Suppressor macrophage treated with lipopolysaccharide for 1 hour (primary cell): ENCODE measurements around the gene NUDT8.
"Not testable (repeated sequence)": the region's sequence is repeated elsewhere in the genome, so short reads cannot be mapped to it uniquely, and the experiment has no call there.

Experiments
- DNase-seq, 3 donors: peaks; one replicate each; pipeline ENCODE4 v3.0.0-alpha.2; 2020 to 2022

The NUDT8 gene

DNA sequence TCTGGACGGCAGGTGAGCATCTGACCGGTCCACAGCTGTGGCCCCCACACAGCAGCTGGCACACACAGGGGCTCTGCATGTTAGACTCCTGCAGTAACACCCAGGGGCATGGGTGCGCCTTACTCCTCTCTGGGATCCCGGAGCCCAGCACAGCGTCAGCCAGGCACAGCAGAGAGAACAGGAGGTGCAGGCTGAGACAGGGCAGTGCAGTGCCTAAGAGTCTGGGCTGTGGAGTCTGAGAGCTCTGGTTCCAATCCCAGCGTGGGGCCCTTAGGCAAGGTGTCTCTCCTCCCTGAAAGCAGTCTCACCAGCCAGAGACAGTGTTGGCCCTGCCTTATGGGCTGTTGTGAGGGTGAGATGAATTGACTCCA is 2.3 kb downstream of the NUDT8 start:
- no peak for DNase-seq

DNA sequence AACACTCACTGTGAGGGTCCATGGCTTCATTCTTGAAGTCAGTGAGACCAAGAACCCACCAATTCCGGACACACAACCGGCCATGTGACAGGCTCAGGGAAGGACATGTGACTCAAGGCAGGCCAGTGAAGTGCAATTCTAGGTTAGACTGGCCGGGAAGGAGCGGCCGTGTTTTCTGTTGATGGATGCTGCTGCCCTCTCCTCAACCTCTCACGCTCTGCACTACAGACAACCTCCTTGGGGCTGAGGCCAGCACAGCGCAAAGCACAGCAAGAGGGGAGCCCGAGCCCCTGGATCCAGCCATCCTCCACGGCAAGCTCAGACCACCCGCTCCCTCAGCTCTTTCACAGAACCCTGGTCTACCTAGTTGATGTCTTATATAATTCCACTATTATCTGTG is 2.8 kb downstream of the NUDT8 start:
- DNase-seq, result no peak

DNA sequence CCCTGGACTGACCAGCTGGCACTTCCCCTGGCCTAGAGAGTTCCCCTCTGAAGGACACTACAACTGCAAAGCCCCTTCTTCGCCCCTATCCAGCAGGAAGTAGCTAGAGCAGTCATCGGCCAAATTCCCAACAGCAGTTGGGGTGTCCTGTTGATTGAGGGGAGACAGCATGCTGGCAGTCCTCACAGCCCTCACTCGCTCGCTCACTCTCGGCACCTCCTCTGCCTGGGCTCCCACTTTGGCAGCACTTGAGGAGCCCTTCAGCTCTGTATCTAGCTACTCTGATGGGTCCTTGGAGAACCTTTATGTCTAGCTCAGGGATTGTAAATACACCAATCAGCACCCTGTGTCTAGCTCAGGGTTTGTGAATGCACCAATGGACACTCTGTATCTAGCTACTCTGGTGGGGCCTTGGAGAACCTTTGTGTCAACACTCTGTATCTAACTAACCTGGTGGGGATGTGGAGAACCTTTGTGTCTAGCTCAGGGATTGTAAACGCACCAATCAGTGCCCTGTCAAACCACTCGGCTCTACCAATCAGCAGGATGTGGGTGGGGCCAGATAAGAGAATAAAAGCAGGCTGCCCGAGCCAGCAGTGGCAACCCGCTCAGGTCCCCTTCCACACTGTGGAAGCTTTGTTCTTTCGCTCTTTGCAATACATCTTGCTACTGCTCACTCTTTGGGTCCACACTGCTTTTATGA is 3.5 kb downstream of the NUDT8 start:
- DNase-seq, result not testable (repeated sequence)

DNA sequence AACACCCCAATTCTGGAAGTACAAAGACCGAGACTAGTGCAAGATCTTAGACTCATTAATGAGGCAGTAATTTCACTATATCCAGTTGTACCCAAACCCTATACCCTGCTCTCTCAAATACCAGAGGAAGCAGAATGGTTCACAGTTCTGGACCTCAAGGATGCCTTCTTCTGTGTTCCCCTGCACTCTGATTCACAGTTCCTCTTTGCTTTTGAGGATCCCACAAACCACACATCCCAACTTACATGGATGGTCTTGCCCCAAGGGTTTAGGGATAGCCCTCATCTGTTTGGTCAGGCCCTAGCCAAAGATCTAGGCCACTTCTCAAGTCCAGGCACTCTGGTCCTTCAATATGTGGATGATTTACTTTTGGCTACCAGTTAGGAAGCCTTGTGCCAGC is 5.9 kb downstream of the NUDT8 start:
- DNase-seq, result not testable (repeated sequence)

DNA sequence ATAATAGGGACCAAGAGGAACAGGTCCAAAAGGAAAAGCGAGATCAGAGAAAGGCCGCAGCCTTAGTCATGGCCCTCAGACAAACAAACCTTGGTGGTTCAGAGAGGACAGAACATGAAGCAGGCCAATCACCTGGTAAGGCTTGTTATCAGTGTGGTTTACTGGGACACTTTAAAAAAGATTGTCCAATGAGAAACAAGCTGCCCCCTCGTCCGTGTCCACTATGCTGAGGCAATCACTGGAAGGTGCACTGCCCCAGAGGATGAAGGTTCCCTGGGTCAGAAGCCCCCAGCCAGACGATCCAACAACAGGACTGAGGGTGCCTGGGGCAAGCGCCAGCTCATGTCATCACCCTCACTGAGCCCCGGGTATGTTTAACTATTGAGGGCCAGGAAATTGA is 6.8 kb downstream of the NUDT8 start:
- not testable (repeated sequence) for DNase-seq

DNA sequence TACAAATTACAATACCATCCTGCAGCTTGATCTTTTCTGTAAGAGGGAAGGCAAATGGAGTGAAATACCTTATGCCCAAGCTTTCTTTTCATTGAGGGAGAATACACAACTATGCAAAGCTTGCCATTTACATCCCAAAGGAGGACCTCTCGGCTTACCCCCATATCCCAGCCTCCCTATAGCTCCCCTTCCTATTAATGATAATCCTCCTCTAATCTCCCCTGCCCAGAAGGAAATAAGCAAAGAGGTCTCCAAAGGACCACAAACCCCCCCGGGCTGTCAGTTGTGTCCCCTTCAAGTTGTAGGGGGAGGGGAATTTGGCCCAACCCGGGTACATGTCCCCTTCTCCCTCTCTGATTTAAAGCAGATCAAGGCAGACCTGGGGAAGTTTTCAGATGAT is 7.8 kb downstream of the NUDT8 start:
- DNase-seq, result not testable (repeated sequence)

DNA sequence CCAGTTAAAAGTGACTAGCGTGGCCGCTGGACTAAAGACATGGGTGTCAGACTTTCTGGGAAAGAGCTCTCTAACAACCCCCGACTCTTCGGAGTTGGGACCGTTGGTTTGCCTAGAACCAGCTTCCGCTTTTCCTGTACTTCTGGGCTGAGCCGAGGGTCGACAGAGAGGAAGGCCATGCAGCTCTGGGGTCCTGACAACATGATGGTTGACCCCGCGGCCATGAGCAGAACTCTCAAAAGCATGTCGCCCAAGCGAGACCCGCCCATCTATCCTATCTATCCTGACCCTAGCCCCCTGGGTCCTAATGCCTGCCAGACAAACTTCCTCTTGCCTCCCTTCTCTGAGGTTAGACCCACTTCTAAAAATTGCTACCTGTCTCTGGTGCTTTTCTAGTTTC is 9.1 kb downstream of the NUDT8 start:
- not testable (repeated sequence) for DNase-seq

DNA sequence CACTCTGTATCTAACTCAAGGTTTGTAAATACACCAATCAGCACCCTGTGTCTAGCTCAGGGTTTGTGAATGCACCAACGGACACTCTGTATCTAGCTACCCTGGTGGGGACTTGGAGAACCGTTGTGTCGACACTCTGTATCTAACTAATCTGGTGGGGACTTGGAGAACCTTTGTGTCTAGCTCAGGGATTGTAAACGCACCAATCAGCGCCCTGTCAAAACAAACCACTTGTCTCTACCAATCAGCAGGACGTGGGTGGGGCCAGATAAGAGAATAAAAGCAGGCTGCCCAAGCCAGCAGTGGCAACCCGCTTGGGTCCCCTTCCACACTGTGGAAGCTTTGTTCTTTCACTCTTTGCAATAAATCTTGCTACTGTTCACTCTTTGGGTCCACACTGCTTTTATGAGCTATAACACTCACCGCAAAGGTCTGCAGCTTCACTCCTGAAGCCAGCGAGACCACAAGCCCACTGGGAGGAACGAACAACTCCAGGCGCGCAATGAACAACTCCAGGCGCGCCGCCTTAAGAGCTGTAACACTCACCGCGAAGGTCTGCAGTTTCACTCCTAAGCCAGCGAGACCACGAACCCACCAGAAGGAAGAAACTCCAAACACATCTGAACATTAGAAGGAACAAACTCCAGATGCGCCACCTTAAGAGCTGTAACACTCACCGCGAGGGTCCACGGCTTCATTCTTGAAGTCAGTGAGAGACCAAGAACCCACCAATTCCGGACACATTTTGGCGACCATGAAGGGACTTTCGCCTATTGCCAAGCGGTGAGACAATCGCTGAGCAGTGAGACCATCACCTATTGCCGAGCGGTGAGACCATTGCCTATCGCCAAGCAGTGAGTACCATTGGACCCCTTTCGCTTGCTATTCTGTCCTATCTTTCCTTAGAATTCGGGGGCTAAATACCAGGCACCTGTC is 9.8 kb downstream of the NUDT8 start:
- not testable (repeated sequence) for DNase-seq

DNA sequence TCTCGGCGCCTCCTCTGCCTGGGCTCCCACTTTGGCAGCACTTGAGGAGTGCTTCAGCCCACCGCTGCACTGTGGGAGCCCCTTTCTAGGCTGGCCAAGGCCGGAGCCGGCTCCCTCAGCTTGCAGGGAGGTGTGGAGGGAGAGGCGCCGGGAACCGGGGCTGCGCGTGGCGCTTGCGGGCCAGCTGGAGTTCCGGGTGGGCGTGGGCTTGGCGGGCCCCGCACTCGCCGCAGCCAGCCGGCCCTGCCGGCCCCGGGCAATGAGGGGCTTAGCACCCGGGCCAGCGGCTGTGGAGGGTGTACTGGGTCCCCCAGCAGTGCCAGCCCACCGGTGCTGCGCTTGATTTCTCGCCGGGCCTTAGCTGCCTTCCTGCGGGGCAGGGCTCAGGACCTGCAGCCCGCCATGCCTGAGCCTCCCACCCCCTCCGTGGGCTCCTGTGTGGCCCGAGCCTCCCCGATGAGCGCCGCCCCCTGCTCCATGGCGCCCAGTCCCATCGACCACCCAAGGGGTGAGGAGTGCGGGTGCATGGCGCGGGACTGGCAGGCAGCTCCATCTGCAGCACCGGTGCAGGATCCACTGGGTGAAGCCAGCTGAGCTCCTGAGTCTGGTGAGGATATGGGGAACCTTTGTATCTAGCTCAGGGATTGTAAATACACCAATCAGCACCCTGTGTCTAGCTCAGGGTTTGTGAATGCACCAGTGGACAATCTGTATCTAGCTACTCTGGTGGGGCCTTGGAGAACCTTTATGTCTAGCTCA is 10.7 kb downstream of the NUDT8 start:
- DNase-seq, result not testable (repeated sequence)

DNA sequence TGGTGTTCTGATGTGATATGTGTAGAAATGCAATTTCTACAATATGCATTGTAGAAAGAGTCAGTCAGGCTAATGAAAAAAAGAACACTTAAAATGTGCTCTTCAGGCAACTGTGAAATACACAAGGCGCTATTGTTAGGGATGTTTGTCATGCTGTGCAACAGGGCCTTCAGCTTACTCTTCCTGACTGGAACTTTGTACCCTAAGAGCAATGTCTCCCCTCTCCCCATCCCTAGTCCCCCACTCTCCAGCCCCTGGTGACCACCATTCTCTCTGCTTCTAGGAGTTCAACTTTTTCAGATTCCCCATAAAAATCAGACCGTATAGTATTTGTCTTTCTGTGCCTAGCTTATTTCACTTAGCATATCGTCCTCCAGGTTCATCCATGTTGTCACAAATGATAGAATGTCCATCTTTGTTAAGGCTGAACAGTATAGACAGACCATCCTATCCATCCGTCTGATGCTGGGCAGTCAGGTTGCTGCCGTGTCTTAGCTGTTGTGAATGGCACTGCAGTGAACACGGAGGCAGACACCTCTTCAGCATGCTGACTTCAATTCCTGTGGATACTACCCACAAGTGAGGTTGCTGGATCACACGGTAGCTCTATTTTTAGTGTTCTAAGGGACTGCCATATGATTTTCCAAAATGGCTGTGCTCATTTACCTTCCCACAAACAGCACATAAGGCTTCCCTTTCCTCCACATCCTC is 12.3 kb downstream of the NUDT8 start:
- DNase-seq, result no peak

DNA sequence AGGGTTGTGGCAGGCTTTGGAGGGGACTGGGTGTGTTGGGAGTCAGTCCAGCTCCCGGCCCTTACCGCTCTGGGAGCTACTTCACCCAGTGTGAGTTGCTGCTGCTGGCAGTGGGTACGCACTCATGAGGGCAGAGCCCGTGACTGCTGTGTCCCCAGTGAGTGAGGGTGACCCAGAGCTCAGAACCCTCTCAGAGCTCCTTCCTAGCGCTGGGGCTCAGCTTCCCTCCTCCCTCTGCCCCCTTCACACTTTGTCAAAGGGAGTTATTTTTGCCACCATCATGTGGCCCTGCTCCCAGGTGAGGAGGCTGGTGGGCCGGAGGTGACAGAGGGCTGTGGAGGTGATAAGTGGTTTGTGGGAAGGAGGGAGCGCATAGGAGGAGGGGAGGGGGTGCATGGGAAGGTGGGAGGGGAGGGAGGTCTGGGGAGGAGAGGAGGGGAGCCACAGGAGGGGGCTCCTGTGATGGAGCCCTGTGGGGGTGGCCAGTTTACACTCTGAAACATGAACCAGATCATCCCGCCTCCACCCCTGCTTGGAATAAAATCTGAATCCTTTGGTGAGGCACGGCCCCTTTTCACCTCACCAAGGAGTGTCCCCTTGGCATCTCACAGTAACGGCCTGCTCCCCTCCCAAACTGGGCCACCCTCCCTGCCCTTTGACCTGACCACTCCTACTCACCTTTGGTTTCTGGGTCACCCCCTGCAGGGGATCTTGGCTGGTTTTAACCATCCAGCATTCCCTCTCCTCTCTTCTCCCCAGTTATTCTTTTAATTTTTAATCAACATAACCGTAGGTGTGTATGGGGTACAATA is 13.1 kb downstream of the NUDT8 start:
- no peak for DNase-seq

DNA sequence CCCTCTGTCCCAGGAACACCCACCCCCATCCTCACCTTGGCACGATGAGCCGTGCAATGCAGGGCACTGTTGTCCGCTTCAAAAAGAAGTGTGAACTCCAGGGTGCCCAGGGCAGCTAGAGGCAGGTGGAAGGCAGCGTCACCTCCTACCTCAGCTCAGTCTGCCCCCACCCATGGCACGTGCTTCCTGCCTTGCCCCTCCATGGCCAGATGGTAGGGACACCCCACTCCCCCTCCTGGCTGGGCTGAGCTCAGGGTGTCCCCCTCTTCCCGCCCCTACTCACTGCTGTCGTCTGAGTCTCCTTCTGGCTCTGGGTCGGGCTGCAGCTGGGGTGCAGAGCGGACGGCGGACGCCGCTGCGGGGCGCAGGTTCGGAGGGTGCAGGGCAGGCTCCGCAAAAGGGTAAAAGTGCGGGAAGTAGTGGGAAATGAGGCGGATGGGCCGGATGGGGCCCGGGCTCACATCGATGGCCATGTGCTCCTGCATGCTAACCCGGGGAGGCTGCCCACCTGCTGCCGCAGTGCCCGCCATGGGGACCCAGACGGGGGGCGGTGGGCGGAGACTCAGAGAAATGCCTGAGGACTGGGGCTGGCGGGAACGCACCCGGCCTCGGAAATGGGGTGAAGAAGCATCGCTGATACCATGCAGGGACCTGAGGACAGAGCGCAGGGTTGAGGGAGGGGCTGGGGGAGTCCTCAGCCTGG is 13.9 kb downstream of the NUDT8 start:
- DNase-seq, result no peak

DNA sequence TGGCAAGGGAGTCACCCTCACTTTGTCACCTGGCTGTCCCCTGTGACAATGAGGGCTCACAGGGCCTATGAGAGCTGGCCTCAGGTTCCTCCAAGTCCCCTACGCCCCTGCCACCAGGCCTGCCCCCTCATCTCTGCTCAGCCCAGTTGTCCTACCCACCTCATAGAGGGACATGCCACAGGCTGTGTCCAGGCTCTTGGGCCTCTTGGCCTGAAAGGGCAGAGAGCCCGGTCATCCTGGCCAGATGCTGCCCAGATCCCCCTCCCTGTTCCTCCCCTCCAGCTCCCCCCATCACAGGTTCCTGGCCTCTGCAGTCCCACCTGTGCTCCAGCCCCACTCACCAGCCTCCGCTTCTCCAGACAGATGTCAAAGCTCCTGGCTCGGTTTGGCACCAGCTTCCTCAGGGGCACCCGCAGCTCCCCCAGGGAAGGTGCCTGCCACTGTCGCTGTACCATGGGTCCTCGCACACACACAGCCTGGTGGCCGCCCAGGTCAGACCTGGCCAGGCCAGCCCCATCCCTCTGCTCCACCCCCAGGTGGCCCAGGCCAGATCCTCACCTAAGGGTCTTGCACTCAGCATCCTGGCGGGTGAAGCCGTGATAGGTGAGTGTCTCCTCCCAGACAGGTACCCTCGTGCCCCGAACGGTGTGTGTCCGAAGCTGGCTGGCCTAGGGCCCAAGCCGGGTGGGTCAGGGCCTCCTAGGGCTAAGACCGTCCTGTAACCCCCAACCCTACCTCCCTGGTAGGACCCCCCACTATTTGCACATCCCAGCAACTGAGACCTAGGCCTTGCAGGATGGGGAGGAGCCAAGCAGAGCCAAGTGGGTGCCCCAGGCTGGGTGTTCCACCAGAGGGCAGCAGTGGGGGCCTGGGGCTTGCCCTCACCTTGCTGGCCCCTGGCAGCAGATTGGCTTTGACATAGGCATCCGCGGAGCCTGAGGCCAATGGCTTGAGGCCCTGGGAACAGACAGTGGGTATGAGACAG is 14.7 kb downstream of the NUDT8 start:
- DNase-seq, result peak; percentile 45 to 71 (median 49)

DNA sequence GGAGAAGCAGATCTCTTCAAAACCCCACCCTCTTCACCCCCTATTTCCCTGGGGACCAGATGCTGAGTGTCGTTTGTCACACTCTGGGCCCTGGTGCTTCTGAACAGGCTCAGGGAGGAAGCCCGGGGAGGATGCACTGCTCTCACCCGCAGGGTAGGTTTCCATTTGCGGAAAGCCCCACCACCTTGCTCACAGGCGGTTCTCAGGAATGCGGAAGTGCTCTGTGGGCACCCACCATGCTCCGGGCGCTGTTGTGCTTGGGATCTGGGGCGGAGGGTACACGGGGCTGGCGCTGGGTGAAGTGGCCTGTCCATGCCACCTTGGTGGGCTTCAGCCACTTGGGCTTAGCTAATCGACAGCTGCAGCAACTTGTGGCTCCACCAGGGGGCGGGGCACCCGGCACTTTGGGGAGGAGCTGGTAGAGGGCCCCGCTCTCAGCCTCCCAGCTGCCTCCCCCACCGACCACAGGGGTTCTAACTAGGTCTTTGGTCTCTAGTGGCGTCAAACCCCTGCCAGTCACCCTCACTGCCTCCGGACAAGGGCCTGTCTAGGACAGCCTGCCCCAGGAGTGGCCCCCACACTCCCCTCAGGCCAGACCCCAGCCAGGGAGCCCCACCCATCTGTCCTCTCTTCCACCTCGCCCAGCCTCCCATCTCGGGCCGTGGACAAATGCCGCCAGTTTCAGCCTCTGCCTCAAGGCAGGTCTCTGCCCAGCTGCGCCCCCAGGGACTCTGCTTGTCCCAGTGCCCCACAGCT is 15.6 kb downstream of the NUDT8 start:
- peak; percentile 80 to 84 (median 80) for DNase-seq

DNA sequence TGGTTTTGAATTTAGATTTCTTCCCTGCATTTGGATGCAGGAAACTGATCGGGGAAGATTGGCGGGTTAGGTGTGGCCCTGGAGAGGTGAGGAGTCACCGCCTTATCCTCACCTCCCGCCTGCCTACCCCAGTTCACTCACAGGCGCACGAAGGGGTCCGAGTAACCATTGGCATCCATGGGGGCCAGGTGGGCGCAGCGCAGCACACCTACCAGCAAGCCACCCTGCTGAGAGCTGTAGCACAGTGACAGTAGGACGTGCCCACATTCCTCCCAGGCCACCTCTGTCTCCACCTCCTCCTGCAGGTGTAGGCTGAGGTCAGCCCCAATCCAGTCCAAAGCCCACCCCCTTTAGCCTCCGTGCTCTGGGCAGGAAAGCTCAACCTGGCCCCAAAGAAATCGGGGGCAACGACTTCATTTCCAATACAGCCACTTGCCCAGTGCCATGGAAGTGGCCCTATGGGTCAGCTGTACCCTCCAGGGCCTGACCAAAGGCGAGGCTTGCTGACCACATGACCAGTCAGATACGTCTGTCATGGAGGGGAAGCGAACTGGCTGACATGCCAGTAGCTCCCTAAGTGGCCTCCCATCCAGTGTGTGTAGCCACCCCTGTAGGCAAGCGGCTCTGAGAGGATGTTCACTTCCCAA is 16.3 kb downstream of the NUDT8 start:
- no peak for DNase-seq

DNA sequence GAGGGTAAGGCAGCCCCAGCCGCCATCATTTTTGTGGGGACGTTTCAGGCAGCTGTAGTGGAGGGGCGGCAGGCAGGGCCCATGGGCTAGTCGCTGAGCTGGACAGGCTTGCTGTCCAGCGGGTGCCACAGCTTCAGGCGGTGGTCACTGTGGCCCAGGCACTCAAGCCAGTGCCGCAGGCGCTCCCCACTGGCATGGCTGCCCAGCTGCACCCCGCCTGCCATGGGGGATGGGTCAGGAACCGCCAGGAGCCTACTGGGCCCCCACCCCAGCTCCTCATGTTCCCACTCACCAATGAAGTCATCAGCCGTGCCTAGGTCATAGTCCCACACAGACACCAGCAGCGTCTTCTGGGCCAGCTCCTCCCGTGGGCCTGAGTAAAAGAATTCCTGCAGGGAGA is 17.0 kb downstream of the NUDT8 start:
- no peak for DNase-seq

DNA sequence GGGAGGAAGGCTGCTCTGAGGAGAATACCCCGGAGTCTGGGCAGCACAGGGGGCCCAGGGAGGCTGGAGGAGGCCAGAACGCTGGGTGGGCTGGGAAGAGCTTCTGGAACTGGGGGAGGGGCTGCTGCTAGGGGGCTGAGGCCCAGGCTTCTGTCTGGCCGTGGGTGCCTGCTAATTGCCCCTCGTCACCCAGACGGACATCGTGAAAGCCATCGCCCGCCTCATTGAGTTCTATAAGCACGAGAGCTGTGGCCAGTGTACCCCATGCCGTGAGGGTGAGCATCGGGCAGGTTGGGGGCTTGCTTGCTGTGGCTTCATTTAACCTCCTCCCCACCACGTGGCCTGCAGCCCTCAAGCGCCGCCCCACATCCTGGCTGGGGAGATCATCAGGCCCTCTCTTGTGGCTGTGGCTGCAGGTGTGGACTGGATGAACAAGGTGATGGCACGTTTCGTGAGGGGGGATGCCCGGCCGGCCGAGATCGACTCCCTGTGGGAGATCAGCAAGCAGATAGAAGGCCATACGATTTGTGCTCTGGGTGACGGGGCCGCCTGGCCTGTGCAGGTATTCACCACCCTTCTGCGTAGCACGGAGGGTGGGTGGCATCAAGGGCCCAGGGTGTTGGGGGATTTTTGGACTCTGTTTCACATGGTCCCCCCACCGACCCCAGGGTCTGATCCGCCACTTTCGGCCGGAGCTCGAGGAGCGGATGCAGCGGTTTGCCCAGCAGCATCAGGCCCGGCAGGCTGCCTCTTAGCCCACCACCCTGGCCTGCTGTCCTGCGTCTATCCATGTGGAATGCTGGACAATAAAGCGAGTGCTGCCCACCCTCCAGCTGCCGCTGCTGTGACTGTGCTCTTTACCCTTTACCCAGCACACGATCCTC is 17.8 kb downstream of the NUDT8 start:
- DNase-seq, result no peak

DNA sequence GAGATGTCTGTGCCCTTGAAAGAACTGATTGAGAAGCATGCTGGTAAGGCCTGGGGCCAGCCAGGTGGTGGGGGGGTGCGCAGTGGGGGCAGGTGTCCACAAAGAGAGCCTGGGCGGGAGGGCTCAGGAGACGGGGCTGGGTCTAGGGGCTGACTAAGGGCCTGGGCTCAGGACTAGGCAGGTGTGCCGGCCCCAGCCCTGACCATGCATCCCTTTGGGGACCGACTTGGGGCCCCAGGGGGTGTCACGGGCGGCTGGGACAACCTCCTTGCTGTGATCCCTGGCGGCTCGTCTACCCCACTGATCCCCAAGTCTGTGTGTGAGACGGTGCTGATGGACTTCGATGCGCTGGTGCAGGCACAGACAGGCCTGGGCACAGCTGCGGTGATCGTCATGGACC is 18.6 kb downstream of the NUDT8 start:
- DNase-seq, result no peak
